Measurements from ENCODE around the gene PCDH17.

PCDH17 gene, protein sequence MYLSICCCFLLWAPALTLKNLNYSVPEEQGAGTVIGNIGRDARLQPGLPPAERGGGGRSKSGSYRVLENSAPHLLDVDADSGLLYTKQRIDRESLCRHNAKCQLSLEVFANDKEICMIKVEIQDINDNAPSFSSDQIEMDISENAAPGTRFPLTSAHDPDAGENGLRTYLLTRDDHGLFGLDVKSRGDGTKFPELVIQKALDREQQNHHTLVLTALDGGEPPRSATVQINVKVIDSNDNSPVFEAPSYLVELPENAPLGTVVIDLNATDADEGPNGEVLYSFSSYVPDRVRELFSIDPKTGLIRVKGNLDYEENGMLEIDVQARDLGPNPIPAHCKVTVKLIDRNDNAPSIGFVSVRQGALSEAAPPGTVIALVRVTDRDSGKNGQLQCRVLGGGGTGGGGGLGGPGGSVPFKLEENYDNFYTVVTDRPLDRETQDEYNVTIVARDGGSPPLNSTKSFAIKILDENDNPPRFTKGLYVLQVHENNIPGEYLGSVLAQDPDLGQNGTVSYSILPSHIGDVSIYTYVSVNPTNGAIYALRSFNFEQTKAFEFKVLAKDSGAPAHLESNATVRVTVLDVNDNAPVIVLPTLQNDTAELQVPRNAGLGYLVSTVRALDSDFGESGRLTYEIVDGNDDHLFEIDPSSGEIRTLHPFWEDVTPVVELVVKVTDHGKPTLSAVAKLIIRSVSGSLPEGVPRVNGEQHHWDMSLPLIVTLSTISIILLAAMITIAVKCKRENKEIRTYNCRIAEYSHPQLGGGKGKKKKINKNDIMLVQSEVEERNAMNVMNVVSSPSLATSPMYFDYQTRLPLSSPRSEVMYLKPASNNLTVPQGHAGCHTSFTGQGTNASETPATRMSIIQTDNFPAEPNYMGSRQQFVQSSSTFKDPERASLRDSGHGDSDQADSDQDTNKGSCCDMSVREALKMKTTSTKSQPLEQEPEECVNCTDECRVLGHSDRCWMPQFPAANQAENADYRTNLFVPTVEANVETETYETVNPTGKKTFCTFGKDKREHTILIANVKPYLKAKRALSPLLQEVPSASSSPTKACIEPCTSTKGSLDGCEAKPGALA (N-terminal part only)
- long read RNA-seq, donor 1, full-length matches to known transcripts, result 2 of 8 reads
- long read RNA-seq, donor 1, partial matches to known transcripts, result 6 of 8 reads
- long read RNA-seq, donor 1, other reads (novel, unspliced or antisense), result 0 of 8 reads
- long read RNA-seq, donor 2, full-length matches to known transcripts, result 4 of 4 reads
- long read RNA-seq, donor 2, partial matches to known transcripts, result 0 of 4 reads
- long read RNA-seq, donor 2, other reads (novel, unspliced or antisense), result 0 of 4 reads
- long read RNA-seq, donor 3, full-length matches to known transcripts, result 4 of 4 reads
- long read RNA-seq, donor 3, partial matches to known transcripts, result 0 of 4 reads
- long read RNA-seq, donor 3, other reads (novel, unspliced or antisense), result 0 of 4 reads
- long read RNA-seq, donor 4, full-length matches to known transcripts, result 3 of 3 reads
- long read RNA-seq, donor 4, partial matches to known transcripts, result 0 of 3 reads
- long read RNA-seq, donor 4, other reads (novel, unspliced or antisense), result 0 of 3 reads
- long read RNA-seq, donor 5, full-length matches to known transcripts, result 1 of 1 reads
- long read RNA-seq, donor 5, partial matches to known transcripts, result 0 of 1 reads
- long read RNA-seq, donor 5, other reads (novel, unspliced or antisense), result 0 of 1 reads
- long read RNA-seq, donor 6, full-length matches to known transcripts, result 2 of 12 reads
- long read RNA-seq, donor 6, partial matches to known transcripts, result 10 of 12 reads
- long read RNA-seq, donor 6, other reads (novel, unspliced or antisense), result 0 of 12 reads
- long read RNA-seq, donor 7, full-length matches to known transcripts, result 3 of 14 reads
- long read RNA-seq, donor 7, partial matches to known transcripts, result 11 of 14 reads
- long read RNA-seq, donor 7, other reads (novel, unspliced or antisense), result 0 of 14 reads
- long read RNA-seq, donor 8, full-length matches to known transcripts, result 5 of 5 reads
- long read RNA-seq, donor 8, partial matches to known transcripts, result 0 of 5 reads
- long read RNA-seq, donor 8, other reads (novel, unspliced or antisense), result 0 of 5 reads

DNA sequence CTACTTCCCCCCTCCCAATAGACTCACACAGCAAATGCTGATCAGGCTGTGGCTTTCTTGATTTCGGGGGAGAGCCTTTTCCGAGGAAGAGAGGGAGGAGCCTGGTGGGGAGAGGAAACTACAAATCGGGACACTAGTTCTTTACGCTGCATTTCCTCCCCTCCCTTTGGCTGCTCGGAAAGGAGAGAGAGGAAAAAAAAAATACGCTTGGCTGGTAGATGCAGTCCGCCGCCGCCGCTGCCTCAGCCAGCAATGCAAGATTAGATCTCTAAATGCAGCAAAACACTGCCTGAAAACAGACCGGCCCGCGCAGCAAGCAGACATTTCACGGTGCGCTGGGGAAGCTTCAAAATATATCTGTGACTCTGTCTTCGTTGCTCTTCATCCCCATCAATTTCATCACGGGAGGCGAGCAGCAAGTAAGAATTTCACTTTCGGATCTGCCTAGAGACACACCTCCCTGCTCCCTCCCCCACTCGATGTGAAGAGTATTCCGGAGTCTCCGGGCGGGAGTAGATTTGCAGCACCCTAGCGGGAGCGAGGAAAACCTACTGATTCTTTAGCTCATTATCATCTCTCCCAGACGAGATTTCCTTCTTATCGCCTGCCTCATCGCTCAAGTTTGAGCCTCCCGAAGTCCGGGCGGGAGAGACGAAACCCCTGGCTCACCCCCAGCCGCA lies at the start of gene PCDH17:
TSS of gene PCDH17 (plus strand) at position 149 of the 680 bp plus-strand sequence. CDS start 803 bp downstream, outside the sequence.
- peak; percentile 87 for DNase-seq

DNA sequence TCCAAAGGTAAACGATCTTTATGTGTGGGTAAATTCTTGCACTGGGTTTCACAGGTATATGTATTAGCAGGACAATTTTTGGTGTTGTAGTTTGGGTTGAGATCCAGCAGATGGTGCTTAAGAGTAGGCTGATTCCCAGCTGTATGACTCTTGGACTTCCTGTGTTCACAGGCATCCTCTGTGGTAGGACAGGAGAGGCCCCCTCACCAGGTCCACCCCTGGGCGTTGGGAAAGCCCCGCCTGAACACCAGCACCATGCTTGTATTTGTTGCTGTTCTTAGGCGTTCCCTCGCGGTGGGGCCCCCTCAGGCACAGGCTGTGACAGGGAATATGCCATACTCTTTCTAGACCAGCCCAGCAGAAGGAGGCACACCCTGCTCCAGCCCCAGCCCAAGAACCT lies 49.5 kb upstream of the PCDH17 start:
- no peak for DNase-seq

DNA sequence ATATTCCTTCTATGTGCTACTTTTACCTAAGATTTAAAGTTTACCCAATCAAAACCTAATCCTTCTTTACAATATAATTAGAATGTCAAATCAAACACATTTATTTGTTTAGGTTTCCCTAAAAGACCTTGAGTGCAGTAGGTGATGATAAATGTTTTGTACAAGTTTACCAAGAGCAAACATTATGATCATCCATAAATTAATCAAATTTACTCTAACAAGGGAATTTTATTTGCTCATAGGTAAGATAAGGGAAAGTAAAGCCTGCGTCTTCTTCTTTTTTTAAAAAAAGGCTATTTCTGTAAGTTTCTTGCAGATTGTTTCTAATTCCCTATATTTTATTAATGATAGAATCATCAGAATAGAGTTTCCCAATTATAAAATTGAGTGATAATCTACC lies 48.0 kb upstream of the PCDH17 start:
- no peak for DNase-seq

DNA sequence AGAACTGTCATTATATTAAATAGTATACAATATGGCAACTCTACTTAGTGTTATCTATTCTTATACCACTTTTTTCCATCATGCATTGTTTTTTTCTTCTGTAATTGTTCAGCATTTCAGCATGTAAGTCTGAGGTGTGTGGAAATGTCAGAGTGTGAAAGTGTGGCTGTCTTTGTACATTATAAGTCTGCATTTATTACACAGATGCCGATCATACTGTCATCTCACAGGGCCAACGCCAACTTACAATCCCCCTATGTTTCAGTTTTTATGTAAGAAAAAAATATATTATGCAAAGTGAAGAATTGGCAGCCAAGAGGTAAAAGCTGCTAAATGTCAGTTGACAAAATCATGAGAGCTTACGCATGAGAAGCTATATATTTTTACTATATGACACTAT lies 42.9 kb upstream of the PCDH17 start:
- DNase-seq, result no peak

DNA sequence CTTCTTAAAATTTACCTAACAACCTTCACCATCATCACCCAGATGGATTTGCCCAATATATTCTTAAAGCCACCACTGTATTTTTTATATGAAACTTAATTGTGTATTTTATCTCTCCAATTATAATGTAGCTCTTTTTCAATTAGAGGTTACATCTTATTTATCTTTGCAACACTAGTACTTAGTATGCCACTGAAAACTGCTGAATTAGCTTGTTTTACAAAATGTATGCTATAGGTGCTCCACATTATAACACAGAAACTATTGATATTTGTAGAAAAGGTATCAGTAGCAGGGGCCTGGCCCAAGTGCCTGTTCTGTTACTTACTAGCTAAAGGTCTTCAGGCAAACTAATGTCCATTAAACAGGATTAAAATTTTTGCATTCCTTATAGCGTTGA lies 35.8 kb upstream of the PCDH17 start:
- no peak for DNase-seq

DNA sequence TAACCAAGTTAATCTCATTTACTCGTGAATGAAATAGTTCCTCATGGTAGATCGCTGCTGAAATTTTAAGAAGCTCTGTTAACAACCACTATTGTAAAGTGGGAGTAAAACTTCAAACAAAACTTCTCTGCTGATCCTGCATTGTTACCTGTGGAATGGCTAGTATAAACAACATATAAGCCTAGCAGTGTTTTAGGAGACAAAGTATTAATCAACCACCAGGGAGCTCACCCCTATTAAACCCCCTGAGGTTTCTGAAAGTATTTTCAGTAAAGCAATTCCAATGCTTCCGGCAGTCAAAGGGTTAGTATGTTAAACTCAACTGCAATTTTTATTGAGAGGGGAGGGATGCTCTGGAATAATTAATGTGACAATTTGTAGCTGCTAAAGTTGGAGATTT lies 30.0 kb upstream of the PCDH17 start:
- DNase-seq, result no peak

DNA sequence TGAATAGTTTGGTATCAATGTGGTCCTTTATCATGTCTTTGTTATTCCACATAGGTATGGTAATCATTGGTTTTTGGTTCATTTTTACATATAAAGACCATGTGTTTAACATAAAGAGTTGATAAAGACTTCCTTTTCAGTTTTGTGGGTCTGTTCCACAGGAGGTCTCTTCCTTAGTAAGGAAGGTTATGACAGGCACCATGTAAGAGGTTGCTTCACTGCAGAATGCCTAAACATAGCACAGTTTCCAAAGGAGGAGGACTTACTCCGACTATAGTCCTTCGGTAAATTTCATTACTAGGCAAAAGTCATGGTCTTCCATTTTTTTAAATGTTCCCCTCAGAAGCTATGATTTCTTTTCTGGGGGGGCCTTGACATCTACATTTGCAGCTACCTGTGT lies 27.1 kb upstream of the PCDH17 start:
- DNase-seq, result no peak

DNA sequence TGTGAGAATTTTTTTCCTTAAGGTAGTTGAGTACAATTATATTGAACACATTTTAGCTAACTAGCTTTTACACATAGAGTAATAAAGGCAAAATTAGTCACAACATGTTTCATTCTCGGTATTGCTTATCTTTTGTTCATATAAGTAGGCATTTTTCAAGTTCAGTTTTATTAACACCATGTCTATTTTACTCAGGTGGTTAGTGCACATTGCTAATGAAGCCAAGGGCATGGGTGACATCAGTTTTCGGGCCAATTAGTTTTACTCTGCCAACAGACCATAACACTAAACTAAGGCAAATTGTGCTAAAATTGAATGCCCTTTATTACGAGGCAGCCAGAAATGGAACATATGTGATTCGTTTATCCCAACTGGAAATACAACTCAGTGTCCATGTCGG lies 19.6 kb upstream of the PCDH17 start:
- no peak for DNase-seq

DNA sequence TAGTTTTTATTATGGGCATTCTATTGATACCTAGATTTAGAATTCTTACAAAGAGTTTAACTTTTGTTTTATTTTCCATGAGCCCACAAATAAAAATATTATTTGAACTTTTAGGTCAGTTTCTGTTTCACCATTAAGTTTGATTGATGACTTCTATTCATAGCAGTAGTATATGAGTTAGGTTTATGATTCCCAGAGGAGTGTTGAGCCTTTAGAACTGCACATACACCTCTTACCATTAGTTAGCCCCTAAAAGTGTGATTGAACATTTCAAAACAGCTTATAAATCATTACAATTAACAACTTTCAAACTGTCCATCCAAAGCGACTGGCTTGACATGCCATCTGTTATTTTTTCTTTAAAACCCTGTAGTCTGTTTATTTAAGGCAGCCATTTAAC lies 19.0 kb upstream of the PCDH17 start:
- no peak for DNase-seq

DNA sequence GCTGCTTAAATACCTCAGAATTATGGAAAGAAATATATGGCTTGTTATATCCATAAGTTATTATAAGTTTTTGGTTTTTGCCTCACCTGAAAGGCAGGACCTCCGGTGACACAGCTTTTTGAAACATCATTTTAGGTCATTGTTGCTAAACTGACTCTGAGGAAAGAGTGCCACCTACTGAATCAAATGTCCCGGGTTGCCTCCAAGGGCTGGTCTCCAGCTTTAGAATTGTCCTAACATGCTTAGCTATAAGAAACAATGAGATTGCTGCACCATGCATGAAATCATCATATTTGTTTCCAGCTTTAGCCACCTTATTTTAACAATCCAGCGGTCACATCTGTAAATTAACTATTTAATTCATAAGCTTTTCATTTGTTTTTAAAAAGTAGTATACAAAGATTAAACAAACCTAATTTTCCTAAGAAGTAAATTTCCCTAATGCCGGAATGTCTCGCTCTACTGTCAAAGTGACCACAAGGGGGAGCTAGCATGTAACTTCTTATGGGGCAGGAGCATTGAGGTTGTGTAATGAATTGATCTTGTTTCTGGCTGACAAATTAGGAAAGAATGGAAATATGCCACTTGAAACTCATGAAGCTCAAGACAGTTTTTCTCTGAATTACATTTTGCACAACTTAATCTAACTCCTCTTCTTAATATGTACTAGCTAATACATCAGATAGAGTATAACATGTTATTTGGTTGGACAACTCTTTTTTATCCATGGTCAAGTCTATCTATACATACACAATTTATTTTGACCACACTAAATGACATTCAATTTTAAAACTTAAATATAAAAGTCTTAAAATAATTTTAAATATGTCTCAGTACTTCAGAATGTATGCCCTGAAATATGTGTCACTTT lies 6.7 kb upstream of the PCDH17 start:
- peak; percentile 59 for DNase-seq

DNA sequence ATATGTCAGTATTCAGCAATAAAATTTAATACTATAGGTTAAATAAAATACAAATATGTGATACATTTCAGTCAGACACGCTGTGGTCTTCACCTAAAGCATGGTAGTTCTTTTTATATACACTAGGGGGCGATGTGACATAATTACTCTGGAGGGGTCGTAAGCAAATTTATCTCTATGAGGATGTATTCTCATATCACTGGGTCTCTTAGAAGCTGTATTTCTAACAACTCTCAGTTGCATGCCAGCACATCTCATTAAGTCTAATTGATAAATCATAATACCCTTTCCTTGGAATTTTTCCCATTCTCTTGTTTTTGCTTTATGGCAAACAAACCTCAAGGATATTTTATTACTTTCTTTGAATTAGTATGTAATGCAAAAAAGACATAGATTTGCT lies 3.9 kb upstream of the PCDH17 start:
- no peak for DNase-seq

DNA sequence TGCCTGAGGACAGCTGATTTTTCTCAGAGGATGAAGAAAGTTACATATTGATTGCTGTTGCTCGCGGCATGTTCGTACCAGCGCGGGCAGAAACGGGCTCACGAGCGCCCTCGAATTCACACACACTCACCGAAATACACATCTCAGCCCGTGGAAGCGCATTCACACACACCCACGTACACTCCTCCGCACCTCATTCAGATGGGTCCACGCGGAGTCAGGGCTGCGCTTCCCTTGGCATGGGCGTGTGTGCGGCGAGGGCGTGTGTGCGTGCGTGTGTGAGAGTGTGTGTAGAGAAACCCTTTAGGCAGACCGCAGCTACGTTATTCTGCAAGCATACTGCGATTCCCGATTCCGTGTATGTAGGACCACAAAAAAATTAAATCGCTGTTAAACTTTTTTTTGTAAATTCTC lies 2.1 kb upstream of the PCDH17 start:
- no peak for DNase-seq

DNA sequence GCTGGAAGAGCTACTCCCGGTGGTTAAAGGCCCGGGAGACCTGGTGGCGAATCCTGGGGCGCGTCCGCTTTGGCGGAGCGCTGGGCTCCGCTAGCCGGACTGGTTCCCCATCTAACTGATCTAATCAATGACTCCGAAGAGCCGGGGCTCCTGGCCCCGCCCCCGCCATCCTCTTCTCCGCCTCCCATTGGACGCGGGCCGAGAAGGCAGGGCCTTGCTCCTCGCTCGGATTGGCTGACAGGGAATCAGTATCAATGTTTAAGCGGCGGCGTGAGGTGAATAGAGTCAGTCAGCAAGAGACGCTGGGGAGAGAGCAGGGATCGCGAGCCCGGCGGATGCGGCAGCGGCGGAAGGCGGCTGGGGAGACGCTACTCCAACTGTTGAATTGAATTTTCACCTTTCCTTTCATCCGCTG lies 1.7 kb upstream of the PCDH17 start:
- DNase-seq, result peak; percentile 87

DNA sequence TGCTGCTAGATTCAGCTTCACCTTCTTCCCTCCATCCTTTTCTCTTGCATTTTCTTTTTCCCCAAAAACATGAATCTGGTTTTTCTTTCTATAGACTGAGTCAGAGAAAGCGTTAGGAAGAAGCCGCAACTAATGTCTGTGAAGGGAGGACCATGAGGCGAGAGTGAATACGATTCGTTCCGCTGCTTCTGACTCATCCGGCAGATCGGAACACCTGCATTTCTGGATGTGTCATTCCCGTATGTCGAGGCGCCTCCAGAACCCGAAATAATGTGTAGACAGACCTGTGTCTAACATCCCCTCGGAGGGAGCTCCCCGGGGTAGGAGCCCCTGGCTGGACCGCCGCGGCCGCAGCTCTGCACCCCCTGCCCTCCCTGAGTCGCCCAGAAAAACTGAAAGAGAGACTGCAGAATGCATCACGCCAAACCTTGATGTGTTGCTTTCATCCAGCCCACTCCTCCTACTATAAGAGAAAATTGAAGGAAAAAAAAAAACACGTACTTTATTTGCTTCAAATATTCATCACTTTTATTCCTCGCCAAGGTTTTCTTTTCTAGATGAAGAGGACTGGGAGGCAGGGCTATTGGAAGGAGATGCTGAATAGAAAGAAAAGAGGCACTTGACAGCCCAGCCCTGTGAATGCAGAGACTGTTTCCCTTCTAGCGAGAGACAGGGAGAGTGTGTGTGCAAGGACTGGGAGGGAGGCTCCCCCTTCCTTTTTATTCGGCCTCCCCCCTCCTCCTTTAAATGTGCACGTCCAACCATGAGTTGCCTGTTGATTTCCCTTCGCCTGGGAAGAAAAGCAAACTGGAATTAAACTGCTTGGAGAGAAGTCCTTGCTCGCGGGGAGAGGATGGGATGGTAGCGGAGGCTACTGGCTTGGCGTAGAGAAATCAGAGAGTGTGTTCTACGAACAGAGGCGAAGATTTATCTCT lies 616 bp upstream of the PCDH17 start:
- peak; percentile 53 for DNase-seq

DNA sequence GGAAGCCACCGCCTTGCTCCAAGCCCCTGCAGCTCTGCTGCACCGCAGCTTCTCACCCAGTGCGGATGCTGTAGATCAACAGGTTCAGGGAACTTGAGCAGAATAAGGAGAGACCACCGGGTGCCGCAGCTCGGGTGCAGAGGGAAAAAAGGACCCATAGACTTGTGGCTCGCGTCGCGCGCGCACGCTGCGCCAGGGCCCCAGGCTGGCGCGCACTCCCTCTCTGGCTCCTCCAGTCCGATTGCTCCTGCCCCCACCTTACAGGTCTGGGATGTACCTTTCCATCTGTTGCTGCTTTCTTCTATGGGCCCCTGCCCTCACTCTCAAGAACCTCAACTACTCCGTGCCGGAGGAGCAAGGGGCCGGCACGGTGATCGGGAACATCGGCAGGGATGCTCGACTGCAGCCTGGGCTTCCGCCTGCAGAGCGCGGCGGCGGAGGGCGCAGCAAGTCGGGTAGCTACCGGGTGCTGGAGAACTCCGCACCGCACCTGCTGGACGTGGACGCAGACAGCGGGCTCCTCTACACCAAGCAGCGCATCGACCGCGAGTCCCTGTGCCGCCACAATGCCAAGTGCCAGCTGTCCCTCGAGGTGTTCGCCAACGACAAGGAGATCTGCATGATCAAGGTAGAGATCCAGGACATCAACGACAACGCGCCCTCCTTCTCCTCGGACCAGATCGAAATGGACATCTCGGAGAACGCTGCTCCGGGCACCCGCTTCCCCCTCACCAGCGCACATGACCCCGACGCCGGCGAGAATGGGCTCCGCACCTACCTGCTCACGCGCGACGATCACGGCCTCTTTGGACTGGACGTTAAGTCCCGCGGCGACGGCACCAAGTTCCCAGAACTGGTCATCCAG lies 964 bp downstream of the PCDH17 start:
- DNase-seq, result peak; percentile 86

DNA sequence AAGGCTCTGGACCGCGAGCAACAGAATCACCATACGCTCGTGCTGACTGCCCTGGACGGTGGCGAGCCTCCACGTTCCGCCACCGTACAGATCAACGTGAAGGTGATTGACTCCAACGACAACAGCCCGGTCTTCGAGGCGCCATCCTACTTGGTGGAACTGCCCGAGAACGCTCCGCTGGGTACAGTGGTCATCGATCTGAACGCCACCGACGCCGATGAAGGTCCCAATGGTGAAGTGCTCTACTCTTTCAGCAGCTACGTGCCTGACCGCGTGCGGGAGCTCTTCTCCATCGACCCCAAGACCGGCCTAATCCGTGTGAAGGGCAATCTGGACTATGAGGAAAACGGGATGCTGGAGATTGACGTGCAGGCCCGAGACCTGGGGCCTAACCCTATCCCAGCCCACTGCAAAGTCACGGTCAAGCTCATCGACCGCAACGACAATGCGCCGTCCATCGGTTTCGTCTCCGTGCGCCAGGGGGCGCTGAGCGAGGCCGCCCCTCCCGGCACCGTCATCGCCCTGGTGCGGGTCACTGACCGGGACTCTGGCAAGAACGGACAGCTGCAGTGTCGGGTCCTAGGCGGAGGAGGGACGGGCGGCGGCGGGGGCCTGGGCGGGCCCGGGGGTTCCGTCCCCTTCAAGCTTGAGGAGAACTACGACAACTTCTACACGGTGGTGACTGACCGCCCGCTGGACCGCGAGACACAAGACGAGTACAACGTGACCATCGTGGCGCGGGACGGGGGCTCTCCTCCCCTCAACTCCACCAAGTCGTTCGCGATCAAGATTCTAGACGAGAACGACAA lies 1.8 kb downstream of the PCDH17 start:
- peak; percentile 69 for DNase-seq
